Measurements from ENCODE around the gene DHX57. TPM values are rescaled to one million over a fixed set of nuclear protein-coding genes. Genes with fewer than 3 reads are reported as not detected.
A peak's percentile ranks its signal among the peaks of the same experiment; 100 is the strongest.

DHX57 gene
- polyA plus RNA-seq (2012; ENCODE audit: low read depth, missing spikeins) = 7.6 TPM

DNA sequence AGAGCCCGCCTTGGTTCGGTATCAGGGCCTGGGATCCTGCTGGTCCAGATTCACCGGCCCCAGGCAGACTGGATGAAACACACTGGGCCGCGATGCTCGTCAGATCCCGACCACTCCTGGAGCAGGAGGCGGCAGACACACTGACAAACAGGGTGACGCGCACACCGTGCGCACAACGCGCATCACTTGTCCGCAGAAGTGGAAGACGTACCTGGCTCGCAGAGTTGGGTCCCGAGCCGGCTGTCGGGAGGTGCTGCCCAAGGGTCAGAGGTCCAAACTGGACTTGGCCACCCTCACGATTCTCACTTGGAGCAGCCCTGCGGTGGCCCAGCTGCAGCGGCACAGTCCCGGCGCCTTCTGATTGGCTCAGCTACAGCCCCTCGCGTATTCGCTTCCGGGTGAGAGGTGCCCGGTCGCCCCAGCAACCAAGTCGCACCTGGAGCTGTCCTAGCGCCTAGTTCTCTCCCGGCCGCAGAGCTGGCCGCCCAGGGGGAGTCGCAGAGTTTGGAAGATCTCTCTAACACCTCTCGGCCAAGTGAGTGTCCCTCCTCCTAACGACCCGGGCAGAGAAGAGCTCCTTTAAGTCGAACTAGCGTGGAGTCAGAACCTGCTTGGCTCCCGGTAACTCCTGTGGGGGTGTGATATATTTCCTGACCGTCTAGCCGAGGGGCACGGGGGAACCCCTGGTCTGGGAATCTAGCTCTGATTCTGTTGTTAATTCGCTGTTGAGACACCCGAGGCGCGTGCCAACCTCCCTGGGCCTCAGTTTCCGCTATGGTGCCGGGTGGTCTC, at the start of gene DHX57, which contains the start of gene MORN2:
TSS of gene DHX57 (minus strand) at position 359 of the 792 bp plus-strand sequence. CDS start 7,529 bp downstream, outside the sequence.
TSS of gene MORN2 (plus strand) at position 401 of the 792 bp plus-strand sequence.
- DNase-seq (ENCODE audit: insufficient read length, low spot score) = peak; percentile 83
- FAIRE-seq = peak; percentile 92
- no peak for TF ChIP-seq POLR2AphosphoS5 (IDR thresholded peaks at IDR 0.05; ENCODE audit: low read depth, low read length)
- TF ChIP-seq TAF1 (IDR thresholded peaks at IDR 0.05; ENCODE audit: low read depth, low read length) = peak; percentile 42; the same call in 1 of the 2 replicates
- TF ChIP-seq POLR2A (IDR thresholded peaks at IDR 0.05; ENCODE audit: low read depth, low read length) = peak; percentile 56; the same call in 1 of the 2 replicates

DNA sequence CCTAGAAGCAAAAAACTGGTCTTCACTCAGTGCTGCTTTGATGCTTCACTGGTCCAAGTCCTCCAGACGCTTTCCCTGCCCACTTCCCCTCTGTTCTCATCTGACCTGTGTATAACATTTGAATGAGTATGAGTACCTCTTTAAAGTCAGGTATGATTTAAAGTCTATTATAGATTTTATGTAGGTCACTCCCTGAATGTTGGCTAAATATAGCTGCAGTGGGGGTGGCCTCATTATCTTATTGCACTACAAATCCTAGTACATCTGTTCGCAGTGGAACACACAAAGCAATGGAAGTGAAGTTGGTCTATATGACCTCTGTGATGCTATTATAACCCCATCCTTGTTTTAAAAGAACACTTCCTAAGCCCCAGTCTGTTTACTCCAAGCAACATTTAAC, 47.2 kb upstream of the DHX57 start:
- DNase-seq (ENCODE audit: insufficient read length, low spot score) = no peak
- no peak for FAIRE-seq
- no peak for TF ChIP-seq POLR2AphosphoS5 (IDR thresholded peaks at IDR 0.05; ENCODE audit: low read depth, low read length)
- TF ChIP-seq POLR2A (IDR thresholded peaks at IDR 0.05; ENCODE audit: low read depth, low read length) = no peak
- TF ChIP-seq POU2F2 (IDR thresholded peaks at IDR 0.05; ENCODE audit: low read depth, low read length) = no peak
- TF ChIP-seq TAF1 (IDR thresholded peaks at IDR 0.05; ENCODE audit: low read depth, low read length) = no peak
- no peak for TF ChIP-seq PAX5 (IDR thresholded peaks at IDR 0.05; ENCODE audit: insufficient read depth, low read length, severe bottlenecking)
- TF ChIP-seq SPI1 (IDR thresholded peaks at IDR 0.05; ENCODE audit: low read depth, low read length) = no peak

DNA sequence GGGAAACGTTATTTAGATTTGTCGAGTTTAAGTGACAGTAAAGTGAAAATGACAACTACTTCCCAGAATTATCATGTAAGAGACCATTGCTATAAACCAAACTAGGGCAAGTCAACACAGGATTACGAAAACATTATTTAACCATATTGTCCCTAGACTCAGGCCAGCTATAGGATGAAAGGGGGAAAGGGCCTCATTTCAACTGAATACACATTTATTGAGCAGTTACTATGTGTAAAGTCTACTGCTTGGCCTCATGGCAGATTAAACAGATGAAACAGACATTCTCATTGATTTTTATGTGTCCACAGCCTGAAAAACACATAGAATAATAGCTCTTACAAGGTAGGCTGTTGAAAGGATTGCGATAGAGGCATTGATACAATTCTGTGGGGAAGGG, 46.7 kb upstream of the DHX57 start:
- no peak for DNase-seq (ENCODE audit: insufficient read length, low spot score)
- FAIRE-seq = no peak
- no peak for TF ChIP-seq SPI1 (IDR thresholded peaks at IDR 0.05; ENCODE audit: low read depth, low read length)
- TF ChIP-seq POU2F2 (IDR thresholded peaks at IDR 0.05; ENCODE audit: low read depth, low read length) = no peak
- TF ChIP-seq TAF1 (IDR thresholded peaks at IDR 0.05; ENCODE audit: low read depth, low read length) = no peak
- TF ChIP-seq POLR2AphosphoS5 (IDR thresholded peaks at IDR 0.05; ENCODE audit: low read depth, low read length) = no peak
- no peak for TF ChIP-seq POLR2A (IDR thresholded peaks at IDR 0.05; ENCODE audit: low read depth, low read length)
- no peak for TF ChIP-seq PAX5 (IDR thresholded peaks at IDR 0.05; ENCODE audit: insufficient read depth, low read length, severe bottlenecking)

DNA sequence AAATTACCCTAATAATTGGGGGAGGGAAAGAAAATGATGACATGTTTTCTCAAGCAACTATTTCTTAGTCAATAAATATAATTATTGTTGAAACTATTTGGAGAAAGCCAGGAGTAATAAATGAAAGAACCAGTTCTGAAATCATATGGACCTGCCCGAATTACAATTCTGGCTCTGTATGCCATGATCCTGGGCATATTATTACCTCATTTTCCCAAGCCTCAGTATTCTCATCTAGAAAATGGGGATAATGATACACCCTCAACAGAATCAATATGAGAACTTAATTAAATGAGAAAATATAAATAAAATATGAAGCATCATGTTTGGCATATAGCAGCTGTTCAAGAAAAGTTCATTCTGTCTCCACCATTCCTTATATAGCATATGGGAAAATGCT, 36.9 kb upstream of the DHX57 start:
- DNase-seq (ENCODE audit: insufficient read length, low spot score) = no peak
- TF ChIP-seq PAX5 (IDR thresholded peaks at IDR 0.05; ENCODE audit: insufficient read depth, low read length, severe bottlenecking) (no peak), POLR2AphosphoS5 (IDR thresholded peaks at IDR 0.05; ENCODE audit: low read depth, low read length) (no peak), SPI1 (IDR thresholded peaks at IDR 0.05; ENCODE audit: low read depth, low read length) (no peak), TAF1 (IDR thresholded peaks at IDR 0.05; ENCODE audit: low read depth, low read length) (no peak), POLR2A (IDR thresholded peaks at IDR 0.05; ENCODE audit: low read depth, low read length) (no peak), POU2F2 (IDR thresholded peaks at IDR 0.05; ENCODE audit: low read depth, low read length) (no peak)
- no peak for FAIRE-seq

- no peak for FAIRE-seq
- TF ChIP-seq TAF1 (IDR thresholded peaks at IDR 0.05; ENCODE audit: low read depth, low read length) (no peak), PAX5 (IDR thresholded peaks at IDR 0.05; ENCODE audit: insufficient read depth, low read length, severe bottlenecking) (no peak), SPI1 (IDR thresholded peaks at IDR 0.05; ENCODE audit: low read depth, low read length) (no peak), POLR2AphosphoS5 (IDR thresholded peaks at IDR 0.05; ENCODE audit: low read depth, low read length) (no peak), POLR2A (IDR thresholded peaks at IDR 0.05; ENCODE audit: low read depth, low read length) (no peak), POU2F2 (IDR thresholded peaks at IDR 0.05; ENCODE audit: low read depth, low read length) (no peak)
- DNase-seq (ENCODE audit: insufficient read length, low spot score) = no peak
Measured at GRCh38 chr2:38911191-38911590, 35.5 kb upstream of the DHX57 start.

GRCh38 chr2:38909872-38910271, 34.1 kb upstream of the DHX57 start:
- DNase-seq (ENCODE audit: insufficient read length, low spot score) (no peak), FAIRE-seq (no peak)
- TF ChIP-seq SPI1 (IDR thresholded peaks at IDR 0.05; ENCODE audit: low read depth, low read length) (no peak), TAF1 (IDR thresholded peaks at IDR 0.05; ENCODE audit: low read depth, low read length) (no peak), PAX5 (IDR thresholded peaks at IDR 0.05; ENCODE audit: insufficient read depth, low read length, severe bottlenecking) (no peak), POU2F2 (IDR thresholded peaks at IDR 0.05; ENCODE audit: low read depth, low read length) (no peak), POLR2AphosphoS5 (IDR thresholded peaks at IDR 0.05; ENCODE audit: low read depth, low read length) (no peak), POLR2A (IDR thresholded peaks at IDR 0.05; ENCODE audit: low read depth, low read length) (no peak)

DNA sequence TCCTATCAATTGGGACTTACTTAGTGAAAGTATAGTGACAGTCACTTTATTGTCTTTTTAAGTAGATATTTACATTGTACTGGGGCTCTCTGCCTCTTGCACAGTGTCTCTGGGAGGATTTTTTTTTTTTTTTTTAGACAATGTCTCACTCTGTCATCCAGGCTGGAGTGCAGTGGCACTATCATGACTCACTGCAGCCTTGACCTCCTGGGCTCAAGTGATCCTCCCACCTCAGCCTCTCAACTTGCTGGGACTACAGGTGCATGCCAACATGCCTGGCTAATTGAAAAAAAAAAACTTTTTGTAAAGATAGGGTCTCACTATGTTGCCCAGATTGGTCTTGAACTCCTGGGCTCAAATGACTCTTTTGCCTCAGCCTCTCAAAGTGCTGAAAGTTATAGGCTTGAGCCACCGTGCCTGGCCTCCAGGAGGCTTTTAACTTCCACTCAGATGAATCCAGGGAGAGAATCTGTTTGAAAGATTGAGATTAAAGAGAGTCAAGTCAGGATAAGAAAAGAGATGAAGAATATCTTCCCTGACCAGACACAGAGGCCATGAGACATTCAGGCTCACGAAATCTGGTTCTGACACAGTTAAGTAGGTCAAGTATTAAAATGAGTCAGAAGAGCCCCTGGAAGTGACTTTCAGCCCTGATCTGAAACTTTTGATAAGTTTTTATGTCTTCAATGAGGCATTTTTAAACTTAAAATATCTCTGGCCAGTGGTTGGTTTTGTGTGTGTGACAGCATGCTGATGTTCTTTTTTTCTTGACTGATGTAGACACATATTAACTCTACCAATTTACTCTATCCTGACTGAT, 32.2 kb upstream of the DHX57 start:
- TF ChIP-seq POLR2AphosphoS5 (IDR thresholded peaks at IDR 0.05; ENCODE audit: low read depth, low read length) (no peak), SPI1 (IDR thresholded peaks at IDR 0.05; ENCODE audit: low read depth, low read length) (no peak), TAF1 (IDR thresholded peaks at IDR 0.05; ENCODE audit: low read depth, low read length) (no peak), PAX5 (IDR thresholded peaks at IDR 0.05; ENCODE audit: insufficient read depth, low read length, severe bottlenecking) (no peak), POLR2A (IDR thresholded peaks at IDR 0.05; ENCODE audit: low read depth, low read length) (no peak), POU2F2 (IDR thresholded peaks at IDR 0.05; ENCODE audit: low read depth, low read length) (no peak)
- FAIRE-seq (no peak), DNase-seq (ENCODE audit: insufficient read length, low spot score) (peak; percentile 17)

GRCh38 chr2:38907242-38907641, 31.5 kb upstream of the DHX57 start:
- DNase-seq (ENCODE audit: insufficient read length, low spot score) = no peak
- TF ChIP-seq POLR2AphosphoS5 (IDR thresholded peaks at IDR 0.05; ENCODE audit: low read depth, low read length) (no peak), PAX5 (IDR thresholded peaks at IDR 0.05; ENCODE audit: insufficient read depth, low read length, severe bottlenecking) (no peak), SPI1 (IDR thresholded peaks at IDR 0.05; ENCODE audit: low read depth, low read length) (no peak), POLR2A (IDR thresholded peaks at IDR 0.05; ENCODE audit: low read depth, low read length) (no peak), TAF1 (IDR thresholded peaks at IDR 0.05; ENCODE audit: low read depth, low read length) (no peak), POU2F2 (IDR thresholded peaks at IDR 0.05; ENCODE audit: low read depth, low read length) (no peak)
- no peak for FAIRE-seq

DNA sequence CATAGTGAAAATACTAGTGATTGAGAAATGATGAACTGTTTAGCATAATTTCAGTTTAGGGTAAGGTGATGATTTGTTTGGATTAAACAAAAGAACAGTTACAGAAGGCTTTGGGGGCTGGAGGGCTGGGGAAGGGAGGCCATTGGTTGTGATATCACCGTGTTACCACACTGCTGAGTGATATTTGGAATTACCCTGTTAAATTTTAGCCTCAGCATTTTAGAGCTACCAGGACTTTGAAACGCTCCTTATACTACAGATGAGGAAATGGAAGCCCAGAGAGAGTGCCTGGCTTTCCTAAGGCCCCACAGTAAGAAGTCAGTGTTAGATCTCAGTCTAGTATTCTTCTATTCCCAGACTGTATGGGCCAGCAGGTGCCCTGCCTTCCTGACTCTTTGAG, 29.5 kb upstream of the DHX57 start:
- TF ChIP-seq POLR2A (IDR thresholded peaks at IDR 0.05; ENCODE audit: low read depth, low read length) = no peak
- TF ChIP-seq PAX5 (IDR thresholded peaks at IDR 0.05; ENCODE audit: insufficient read depth, low read length, severe bottlenecking) = no peak
- no peak for TF ChIP-seq POLR2AphosphoS5 (IDR thresholded peaks at IDR 0.05; ENCODE audit: low read depth, low read length)
- TF ChIP-seq POU2F2 (IDR thresholded peaks at IDR 0.05; ENCODE audit: low read depth, low read length) = no peak
- TF ChIP-seq SPI1 (IDR thresholded peaks at IDR 0.05; ENCODE audit: low read depth, low read length) = no peak
- TF ChIP-seq TAF1 (IDR thresholded peaks at IDR 0.05; ENCODE audit: low read depth, low read length) = no peak
- no peak for DNase-seq (ENCODE audit: insufficient read length, low spot score)
- no peak for FAIRE-seq
